NCI-H524 (cell line): ENCODE data around the gene FAM107B.

Experiments used
- DNase-seq, 2 experiments: peaks; one replicate each; lab custom pipeline; 2025; lab: John Stamatoyannopoulos, UW

Gene FAM107B

DNA sequence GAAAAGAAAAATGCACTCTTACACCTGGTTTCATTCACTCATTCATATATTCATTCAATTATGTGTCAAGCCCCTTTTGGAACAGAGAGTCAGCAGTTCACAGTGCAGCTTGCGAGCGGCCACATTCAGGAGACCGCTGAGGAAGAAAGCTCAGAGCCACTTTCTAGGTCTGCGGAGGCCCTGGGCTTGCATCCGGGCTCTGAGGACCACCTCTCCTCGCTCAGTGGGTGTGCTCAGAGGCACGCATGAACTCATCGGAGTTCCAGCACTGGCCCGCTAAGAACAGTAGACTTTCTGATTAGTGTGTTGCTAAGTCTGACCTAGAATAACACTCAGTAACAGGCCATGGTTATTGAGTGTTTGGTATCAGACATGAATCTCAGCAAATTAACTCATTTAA lies 1.8 kb upstream of the FAM107B start:
- DNase-seq, result no peak

GRCh38 chr10:14775656-14776055 lies 959 bp upstream of the FAM107B start:
- DNase-seq, result no peak

DNA sequence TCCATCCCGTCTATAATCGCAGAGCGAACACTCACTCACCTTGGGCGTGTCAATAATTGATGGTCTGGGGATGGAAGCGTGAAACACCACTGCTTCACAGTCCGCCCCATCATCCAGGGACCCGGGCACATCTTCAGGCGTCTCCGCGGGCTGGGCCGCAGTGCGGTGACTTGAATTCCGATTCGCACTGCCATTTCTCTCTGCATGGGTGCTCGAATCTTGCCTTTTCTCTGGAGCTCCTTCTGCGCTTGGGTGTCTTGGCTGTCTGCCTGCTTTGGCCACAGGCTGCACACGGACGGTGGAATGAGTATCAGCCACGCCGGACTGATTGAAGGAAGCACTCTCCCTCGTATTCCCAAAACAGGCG lies 500 bp downstream of the FAM107B start:
- DNase-seq, result no peak

- no peak for DNase-seq
Measured at GRCh38 chr10:14773551-14774213, 1.0 kb downstream of the FAM107B start.

DNA sequence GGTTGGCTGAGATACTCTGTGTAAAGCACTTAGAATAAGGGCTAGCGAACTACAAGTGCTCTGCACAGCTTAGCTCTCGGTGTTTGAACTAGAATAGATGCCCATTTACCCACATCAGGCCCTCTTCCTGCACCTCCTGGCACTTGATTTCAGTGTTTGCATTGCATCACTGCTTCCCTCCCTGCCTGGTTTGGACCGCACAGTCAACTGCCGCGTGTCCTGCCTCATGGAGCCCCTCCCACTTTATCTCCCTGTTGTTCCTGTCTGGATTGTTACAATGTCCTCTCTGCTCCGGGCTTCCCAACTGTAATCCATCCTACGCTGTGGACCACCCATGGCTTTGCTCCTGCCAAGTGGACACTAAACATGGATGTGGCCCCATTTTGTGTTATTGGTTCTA lies 2.3 kb downstream of the FAM107B start:
- no peak for DNase-seq

- DNase-seq, result no peak
Measured at GRCh38 chr10:14770927-14771326, 3.8 kb downstream of the FAM107B start.

DNA sequence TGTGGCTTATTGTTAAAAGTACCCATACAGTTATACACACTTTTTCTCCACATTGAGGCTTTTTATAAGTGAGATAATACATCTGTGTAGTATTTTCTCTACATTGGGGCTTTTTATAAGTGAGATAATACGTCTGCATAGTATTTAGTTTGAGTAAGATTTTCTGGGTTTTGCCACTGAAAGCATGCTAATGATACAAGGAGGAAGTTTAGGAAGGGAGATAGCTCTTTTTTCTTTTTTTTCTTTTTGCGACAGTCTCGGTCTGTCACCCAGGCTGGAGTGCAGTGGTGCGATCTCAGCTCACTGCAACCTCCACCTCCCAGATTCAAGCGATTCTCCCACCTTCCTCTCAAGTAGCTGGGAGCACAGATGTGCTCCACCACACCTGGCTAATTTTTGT lies 13.3 kb downstream of the FAM107B start:
- DNase-seq, result no peak

DNA sequence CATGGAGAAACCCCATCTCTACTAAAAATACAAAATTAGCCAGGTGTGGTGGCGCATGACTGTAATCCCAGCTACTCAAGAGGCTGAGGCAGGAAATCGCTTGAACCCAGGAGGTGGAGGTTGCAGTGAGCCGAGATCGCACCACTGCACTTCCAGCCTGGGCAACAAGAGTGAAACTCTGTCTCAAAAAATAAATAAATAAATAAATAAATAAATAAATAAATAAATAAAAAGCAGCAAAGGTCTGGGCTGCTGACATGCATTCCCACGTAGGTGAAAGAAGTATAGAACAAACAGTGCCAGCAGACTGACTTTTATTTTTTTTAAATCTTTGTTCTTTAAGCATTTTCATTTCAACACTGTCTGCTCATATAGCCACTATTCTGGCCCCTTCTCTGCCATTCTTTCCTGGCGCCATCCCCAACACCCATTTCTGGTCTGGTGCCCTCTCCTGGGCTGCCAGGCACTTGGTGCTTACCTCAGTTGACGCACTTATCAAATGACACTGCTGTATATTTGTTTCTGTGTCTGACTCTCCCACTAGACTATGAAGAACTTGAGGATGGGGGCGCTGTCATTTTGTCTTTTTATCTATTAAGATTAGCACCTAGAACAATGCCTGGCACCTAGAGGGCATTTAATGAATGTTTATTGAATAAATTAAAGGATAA lies 15.6 kb downstream of the FAM107B start:
- no peak for DNase-seq

DNA sequence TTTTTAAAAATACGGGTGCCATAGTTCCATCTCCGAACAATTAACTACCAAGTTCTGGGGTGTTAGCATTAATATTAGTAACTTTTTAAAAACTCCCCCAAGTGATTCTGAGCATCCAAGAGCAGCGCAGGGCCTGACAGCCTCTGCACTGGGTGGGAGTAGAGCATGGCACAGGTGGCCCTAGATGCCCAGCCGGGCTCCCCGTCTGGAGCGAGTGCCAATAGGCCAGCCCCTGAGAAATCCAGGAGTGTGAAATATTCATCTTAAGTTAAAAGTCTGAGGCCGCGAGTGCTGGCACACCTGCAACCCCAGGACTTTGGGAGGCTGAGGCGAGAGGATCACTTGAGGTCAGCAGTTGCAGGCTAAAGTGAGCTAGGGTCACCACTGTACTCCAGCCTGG lies 16.2 kb downstream of the FAM107B start:
- DNase-seq, result no peak

GRCh38 chr10:14757986-14758385 lies 16.7 kb downstream of the FAM107B start:
- DNase-seq, result no peak

DNA sequence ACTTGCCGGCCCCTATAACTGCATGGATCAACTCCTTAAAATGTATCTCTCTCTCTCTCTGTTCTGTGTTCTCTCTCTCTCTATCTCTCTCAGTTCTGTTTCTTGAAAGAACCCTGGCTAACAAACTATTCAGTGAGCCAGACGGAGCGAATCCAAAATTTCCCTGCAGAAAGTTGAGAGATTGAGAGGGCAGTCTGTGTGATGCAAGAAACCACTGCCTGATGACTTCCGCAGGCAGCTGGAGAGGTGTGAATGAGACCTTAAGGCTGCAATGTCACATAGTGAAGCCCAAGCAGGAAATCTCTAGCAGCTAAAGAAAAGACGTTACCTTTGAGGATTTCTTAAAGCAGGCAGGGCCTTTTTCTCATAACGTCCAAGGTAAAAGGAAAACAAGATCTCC lies 17.3 kb downstream of the FAM107B start:
- no peak for DNase-seq

DNA sequence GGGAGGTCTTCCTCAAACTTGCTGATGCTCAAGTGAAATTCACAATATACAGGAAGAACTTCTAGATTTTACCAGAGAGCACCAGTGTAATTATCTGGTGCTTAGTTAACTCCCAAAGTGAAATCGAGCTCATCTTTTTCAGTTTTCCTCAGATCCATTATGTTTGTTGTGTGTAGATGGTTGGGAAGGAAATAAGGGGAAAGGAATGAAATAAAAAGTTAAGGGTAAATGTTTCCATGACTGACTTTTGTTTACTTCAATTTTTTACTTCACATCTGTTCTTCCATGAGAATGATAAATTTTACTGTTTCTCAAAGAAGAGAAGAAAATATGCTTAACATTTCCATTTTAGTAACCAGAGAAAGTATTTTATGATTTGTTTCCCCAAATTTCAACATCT lies 21.3 kb downstream of the FAM107B start:
- DNase-seq, result no peak

DNA sequence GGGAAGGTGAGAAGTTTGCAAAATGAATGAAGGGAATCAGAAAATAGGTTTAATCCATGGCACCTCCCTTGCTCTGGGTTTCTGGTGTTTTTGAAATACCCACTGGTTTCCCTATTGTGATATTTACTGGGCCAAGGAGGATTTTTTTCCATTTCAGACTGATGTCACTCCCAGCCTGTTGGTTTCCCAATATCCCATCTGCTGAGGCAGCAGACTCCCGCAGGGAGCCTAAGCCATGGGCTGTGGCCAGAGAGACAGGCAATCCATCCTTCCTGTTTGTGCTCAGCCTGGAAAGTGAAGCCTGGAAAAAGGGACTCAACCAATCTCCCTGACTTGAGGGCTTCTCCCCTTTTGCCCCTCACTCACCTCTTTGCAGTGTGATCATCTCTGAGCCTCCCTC lies 22.8 kb downstream of the FAM107B start:
- DNase-seq, result no peak

GRCh38 chr10:14751014-14751896 lies 23.4 kb downstream of the FAM107B start:
- DNase-seq, result peak in 1 of 2 experiments; percentile 24

DNA sequence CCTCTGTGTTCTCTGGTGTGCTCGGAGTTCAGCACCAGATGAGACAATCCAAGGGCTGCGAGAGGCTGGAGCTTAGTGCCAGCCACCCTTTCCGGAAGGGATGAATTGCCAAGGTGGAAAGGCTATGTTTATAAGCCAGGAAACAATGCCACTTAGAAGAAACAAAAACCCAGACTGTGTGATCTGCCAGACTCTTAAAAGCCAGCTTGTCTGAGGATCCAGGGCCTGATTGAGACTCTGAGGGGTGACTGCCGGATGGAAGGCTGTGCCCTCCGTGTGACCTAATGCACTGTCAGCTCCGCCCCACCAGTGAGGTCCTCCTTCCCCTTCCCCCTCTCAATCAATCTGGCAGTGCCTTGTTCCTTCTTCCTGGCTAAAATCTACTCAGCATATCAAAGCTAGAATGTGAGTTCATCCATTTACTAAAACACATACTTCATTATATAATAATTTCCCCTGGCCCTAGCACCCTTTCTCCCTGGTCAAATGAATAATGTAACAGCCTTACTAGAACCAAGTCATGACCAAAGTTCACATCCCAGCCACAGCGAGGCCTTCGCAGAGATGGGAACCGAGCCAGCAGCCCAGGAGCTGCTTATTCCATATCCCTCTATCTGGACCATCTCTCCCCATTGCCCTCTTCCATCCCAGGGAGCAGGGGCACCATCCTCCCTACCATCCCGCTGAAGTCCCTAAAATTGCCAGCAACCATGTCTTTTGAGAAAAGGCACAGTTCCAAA lies 25.5 kb downstream of the FAM107B start:
- DNase-seq, result no peak

GRCh38 chr10:14748441-14748840 lies 26.3 kb downstream of the FAM107B start:
- DNase-seq, result no peak

GRCh38 chr10:14742815-14743214 lies 31.9 kb downstream of the FAM107B start:
- no peak for DNase-seq

- DNase-seq, result no peak
Measured at GRCh38 chr10:14742382-14742781, 32.3 kb downstream of the FAM107B start.

DNA sequence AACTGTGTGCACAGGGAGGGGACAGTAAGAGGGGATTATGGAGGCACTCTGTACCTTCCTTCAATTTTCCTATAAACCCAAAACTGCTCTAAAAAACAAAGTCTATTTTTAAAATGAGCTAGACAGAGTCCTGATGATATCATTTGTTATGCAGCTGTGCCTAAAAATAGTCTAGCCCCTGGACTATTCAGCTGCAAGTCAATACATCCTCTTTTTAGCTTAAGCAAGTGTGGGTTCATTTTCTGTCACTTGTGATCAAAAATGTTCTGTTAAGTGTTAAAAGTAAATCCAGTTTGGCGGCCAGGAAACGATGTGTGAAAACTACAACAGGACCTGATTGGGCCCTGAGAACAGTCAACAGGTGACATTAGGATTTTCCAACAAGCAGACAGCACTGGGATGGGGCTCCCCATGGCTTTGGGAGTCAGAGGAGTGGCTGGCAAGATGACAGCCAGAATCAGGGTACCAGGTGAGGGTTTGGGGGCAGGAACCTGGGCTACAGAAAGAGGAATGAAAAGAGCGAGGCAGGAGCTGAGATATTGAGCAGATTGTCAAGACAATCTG lies 33.9 kb downstream of the FAM107B start:
- DNase-seq, result no peak

- DNase-seq, result no peak
Measured at GRCh38 chr10:14737808-14738545, 36.7 kb downstream of the FAM107B start.

- DNase-seq, result no peak
Measured at GRCh38 chr10:14736600-14737081, 38.1 kb downstream of the FAM107B start.
